Daoy (cell line): Measurements from ENCODE around the gene AVPR1B. TPM values are rescaled to one million over a fixed set of nuclear protein-coding genes. Genes with fewer than 3 reads are reported as not detected.

Source experiments
- DNase-seq: peaks from one replicate; pipeline ENCODE4 v3.0.0-alpha.2; 2015; ENCODE audit warnings: low read depth
- total RNA-seq: library from RNA; depleted of rRNA; stranded (reverse); fragments of >200 nt; shearing (Covaris generic); gene quantifications from 2 replicates; pipeline ENCODE4 v1.2.3, GENCODE V29; 2014

Gene AVPR1B
- total RNA-seq, 1 experiment from 2014 or later, result not detected

- no peak for DNase-seq
These were observed 4.4 kb downstream of the AVPR1B start for GRCh38 chr1:206112600-206113301.

DNA sequence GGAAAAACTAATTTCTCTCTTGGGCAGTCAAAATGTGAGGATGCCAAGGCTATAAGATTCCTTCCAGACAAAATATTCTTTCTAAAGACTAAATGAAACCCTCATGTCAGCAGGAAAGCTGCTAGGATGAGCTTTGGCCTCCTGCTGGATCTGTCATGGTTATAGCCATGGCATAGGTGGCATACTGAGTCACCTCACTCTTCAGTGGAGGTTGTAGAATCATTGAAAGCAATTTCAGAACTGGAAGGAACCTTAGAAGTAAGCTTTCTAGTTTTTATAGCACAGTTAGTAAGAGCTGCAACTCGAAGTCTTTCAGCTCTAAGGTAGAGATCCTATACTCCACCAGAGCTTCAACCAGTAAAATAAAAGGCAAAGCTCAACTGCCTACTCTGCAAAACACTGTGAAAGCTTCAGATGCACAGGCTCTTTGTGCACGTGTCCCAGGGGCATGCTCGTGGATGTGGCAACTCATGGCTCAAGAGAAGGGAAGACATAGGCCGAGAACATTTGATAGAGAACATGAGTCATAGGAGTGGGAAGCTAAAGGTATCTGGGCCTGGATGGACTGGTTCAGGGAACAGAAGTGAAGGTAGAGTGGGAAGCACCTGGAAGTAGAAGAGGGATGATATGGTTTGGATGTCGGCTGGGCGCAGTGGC, 5.8 kb downstream of the AVPR1B start:
- no peak for DNase-seq

DNA sequence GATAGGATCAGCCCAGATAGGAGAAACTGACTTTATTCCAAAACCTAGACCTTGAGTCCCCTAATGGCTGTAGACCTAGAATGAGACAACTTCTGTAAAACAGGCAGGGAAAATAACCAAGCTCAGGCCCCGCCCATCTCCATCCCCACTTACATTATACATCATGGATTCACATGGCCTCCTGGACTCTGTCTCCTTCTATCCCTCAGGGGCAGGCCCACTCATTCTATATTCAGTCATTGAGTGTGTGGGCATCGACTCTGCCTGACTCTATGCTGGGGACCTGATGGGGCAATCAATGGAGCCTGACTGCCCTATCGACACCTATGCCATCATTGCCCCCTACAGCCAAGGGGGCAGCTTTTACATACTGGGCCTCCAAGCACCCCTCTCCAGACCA, 6.4 kb downstream of the AVPR1B start:
- no peak for DNase-seq

- DNase-seq, result no peak
These were observed 7.0 kb downstream of the AVPR1B start for GRCh38 chr1:206110161-206110560.

GRCh38 chr1:206109718-206110117, 7.5 kb downstream of the AVPR1B start:
- no peak for DNase-seq

- no peak for DNase-seq
These were observed 8.6 kb downstream of the AVPR1B start for GRCh38 chr1:206108635-206109034.

- no peak for DNase-seq
These were observed 10.0 kb downstream of the AVPR1B start for GRCh38 chr1:206107168-206107544.

DNA sequence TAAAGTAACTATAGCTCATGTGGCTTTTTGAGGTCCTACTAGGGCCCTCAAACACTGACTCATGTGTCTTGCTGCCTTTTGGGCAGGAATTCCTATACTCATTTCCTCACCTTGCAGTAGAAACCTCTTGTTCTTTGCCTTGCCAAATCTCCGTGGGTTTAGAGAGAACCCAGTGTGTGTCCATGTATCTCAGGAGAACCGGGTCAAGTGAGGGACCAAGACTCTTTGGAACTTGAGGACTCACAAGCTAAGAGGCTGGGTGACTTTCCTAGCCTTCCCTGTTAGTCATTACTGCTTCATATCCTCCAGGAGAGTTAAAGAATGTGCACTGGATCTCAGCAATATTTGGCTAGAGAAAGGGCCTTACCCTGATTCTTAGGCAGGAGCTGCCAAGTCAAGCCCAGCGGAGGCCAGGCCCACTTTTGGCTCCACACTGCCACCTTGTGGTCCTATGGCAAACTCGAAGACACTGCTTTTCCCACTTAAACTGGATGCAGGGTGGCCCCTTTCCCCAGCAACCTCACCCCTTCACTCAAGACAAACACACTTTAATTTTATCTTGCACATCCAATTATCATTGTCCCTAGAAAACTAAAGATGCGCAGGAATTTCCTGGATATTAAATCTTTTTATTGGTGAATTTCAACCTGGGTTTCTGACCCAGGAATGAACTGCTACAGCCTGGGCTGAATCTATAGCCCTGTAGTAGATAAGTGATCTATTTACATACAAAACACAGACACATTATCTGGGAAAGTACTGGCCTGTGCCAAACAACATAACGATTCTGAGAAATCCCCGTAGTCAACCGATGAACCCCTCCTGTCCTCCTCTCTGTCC, 10.6 kb downstream of the AVPR1B start:
- DNase-seq, result peak; percentile 81

DNA sequence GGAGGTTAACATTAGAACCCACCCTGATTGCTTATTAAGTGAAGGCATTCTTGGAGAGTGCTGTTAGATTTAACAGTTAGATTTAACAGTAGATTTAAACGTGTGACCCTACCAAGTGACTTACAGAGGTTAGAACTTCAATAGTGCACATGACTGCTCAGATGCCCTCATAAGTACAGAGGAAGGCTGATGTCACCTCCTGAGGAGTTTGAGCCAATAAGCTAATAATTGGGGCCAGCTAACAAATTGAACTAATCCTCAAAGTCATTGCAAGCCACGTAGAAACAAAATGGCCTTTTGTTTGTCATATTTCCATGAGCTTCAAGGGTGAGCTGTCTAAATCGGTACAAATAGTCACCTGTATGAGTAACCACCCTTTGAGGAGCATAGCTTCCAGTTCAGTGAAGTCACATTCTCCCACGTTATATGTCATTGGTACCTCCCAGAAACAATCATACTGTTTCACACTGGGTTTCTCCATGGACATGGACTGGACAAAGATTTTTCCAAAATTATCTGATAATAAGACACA, 11.7 kb downstream of the AVPR1B start:
- no peak for DNase-seq

DNA sequence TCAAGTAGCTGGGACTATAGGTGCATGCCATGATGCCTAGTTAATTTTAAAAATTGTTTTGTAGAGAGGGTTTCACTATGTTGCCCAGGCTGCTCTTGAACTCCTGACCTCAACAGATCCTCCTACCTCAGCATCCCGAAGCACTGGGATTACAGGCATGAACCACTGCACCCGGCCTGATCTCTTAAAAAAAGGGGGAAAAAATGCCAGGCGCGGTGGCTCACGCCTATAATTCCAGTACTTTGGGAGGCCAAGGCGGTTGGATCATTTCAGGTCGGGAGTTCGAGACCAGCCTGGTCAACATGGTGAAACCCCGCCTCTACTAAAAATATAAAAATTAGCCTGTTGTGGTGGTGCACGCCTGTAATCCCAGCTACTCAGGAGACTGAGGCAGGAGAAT, 13.2 kb downstream of the AVPR1B start:
- DNase-seq, result no peak

- DNase-seq, result no peak
These were observed 14.8 kb downstream of the AVPR1B start for GRCh38 chr1:206102292-206102936.

GRCh38 chr1:206101351-206102045, 15.7 kb downstream of the AVPR1B start:
- DNase-seq, result no peak

DNA sequence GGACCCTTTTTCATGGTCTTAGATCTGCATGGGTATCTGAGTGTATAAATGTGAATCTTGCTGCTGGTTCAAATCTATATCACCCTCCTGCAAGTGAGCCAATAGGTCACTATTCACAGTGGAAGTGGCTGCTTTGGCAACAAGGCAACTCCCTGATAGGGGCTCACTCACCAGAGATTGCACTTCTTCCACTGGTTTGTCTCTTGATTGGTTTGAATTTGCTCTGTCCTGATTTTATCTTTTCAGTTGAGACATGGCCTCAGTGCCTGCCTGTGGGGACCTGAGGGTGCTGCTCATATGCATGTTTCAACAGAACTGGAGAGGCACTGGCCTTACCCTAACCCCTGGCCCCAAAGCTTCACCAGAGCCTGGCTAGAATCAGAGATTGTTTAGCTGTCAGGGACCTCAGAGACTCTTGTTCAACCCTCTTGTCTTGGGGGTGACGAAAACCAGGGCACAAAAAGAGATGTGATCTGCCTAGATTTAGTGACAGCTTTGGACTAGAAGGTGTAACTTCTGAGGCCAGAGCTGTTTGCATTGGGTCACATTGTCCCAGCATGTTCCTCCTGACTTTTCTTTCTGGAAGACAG, 16.9 kb downstream of the AVPR1B start:
- no peak for DNase-seq

GRCh38 chr1:206098242-206098919, 18.8 kb downstream of the AVPR1B start:
- DNase-seq, result no peak

DNA sequence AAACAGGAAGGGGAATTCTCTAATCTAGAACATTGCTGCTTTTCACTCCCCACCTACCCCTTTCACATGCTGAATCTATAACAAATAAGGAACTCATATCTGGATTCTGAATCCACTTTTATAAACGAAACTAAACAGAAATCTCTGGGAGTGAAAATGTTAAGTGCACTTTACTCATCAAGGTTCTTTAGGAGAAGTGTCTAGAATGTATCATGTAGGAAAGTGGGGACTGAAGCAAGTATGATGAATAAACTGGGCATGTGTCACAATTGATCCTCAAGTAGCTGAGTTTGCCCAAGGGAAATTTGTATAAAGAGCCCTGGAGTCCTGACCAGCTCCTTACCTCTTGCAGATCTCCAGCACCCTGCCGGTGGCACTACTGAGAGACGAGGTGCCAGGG, 19.8 kb downstream of the AVPR1B start:
- no peak for DNase-seq

DNA sequence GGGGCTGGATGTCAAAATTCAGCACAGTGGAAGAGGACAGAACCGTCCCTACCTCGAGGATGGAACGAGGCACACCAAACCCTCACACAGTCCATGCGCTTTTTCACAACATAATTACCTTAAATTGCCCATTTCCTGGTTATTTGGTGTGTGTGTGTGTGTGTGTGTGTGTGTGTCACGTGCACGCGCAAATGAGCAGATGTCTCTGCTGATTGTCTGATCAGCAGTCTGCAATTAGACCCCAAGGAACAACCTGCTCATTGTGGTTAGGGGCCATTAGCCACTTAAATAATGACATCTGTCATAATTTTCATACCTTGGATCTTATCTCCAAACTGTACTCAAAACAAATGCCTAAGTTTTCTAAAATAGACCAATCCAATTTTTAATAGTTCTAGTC, 23.2 kb downstream of the AVPR1B start:
- DNase-seq, result no peak

DNA sequence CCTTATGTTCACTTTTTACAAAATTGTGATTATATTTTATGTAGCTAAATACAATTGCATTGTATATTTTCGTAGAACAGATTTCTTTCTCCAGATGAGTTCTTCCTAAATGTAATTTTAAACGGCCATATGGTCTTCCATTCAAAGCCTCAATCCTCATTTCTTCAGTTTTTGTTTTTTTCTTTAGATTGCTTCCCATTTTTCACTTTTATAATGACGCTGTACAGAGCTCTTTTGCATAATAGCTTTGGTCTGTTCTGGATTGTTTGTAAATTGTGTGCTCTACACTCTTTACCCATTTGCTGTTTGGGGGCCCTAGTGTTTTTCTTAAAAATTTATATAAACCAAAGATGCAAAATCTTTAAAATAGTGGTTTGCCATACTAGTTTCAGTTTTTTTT, 27.8 kb downstream of the AVPR1B start:
- no peak for DNase-seq

DNA sequence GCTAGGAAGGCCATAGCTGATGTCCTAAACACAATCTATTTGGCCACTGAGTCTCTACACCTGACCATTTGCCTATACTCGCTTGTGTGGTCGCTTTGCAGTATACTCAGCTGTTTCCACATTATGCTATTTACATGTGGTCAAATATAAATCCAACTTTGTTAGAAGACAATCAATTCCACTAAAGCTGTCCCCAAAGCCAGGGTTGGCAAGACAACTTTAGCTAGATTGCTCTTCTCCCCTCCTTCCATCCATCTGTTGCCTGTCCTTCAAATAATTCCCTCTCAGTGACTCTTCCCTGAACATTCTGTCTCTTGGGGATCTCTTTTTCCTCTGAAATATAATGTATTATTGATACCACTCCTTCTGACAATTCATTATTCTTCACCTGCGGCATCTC, 30.1 kb downstream of the AVPR1B start:
- no peak for DNase-seq

- DNase-seq, result no peak
These were observed 33.4 kb downstream of the AVPR1B start for GRCh38 chr1:206083750-206084149.
